WTC11 (cell line): Measurements from ENCODE around the gene ZNF583. TPM values are rescaled to one million over a fixed set of nuclear protein-coding genes. Genes with fewer than 3 reads are reported as not detected.

Experiments
- ATAC-seq: fragments of 200-7000 bp; cut with Tn5 transposase; 2 replicates; pipeline ENCODE4 v1.10.0; 2021; ENCODE audit warnings: mild to moderate bottlenecking, moderate library complexity
- CTCF ChIA-PET: fragments of 300-600 bp; sonication (Branson Sonifier 250); formaldehyde crosslinking; loops from one replicate; lab custom pipeline; 2021; ENCODE audit warnings: antibody characterized with exemption; lab: Charles Lee
- POLR2A ChIA-PET: fragments of 350-600 bp; sonication (Branson Sonifier 250); formaldehyde crosslinking; loops from one replicate; lab custom pipeline; 2021; ENCODE audit warnings: antibody characterized with exemption; lab: Charles Lee
- DNase-seq: peaks from one replicate; pipeline ENCODE4 v3.0.0; 2021; ENCODE audit warnings: low spot score
- H3K27ac Mint-ChIP-seq: 2 replicates; pipeline ENCODE4 v1.8.0; 2021; ENCODE audit warnings: mixed read lengths
- H3K27me3 Mint-ChIP-seq: 2 replicates; pipeline ENCODE4 v1.8.0; 2021; ENCODE audit warnings: low read depth, mild to moderate bottlenecking, moderate library complexity, mixed read lengths
- H3K36me3 Mint-ChIP-seq: 2 replicates; pipeline ENCODE4 v1.8.0; 2021; ENCODE audit warnings: mixed read lengths
- H3K4me1 Mint-ChIP-seq: 2 replicates; pipeline ENCODE4 v1.8.0; 2022; ENCODE audit warnings: mixed read lengths
- H3K4me3 Mint-ChIP-seq: 2 replicates; pipeline ENCODE4 v1.8.0; 2021; ENCODE audit warnings: mild to moderate bottlenecking, moderate library complexity, mixed read lengths
- H3K9me3 Mint-ChIP-seq: 2 replicates; pipeline ENCODE4 v1.8.0; 2021; ENCODE audit warnings: mixed read lengths
- E2F5 ChIP-seq: sonication (generic); formaldehyde crosslinking; IDR thresholded peaks from 2 replicates; pipeline ENCODE4 v1.8.1; 2022; ENCODE audit warnings: mild to moderate bottlenecking, moderate library complexity, missing genetic modification reagents
- FOXJ3 ChIP-seq: sonication (generic); formaldehyde crosslinking; IDR thresholded peaks from 2 replicates; pipeline ENCODE4 v1.9.0; 2021; ENCODE audit warnings: missing genetic modification reagents, mild to moderate bottlenecking, borderline replicate concordance
- FOXP1 ChIP-seq: sonication (generic); formaldehyde crosslinking; IDR thresholded peaks from 2 replicates; pipeline ENCODE4 v1.8.0; 2022; ENCODE audit warnings: missing genetic modification reagents, mild to moderate bottlenecking, moderate library complexity, borderline replicate concordance
- GABPB1 ChIP-seq: sonication (generic); formaldehyde crosslinking; IDR thresholded peaks from 2 replicates; pipeline ENCODE4 v1.8.1; 2023; ENCODE audit warnings: mild to moderate bottlenecking, missing genetic modification reagents
- GRHL2 ChIP-seq: fragments of 250-450 bp; sonication (Bioruptor Pico); IDR thresholded peaks from 2 replicates; pipeline ENCODE4 v1.8.0; 2022; ENCODE audit warnings: mild to moderate bottlenecking, moderate library complexity; ENCODE audit not compliant: insufficient replicate concordance, severe bottlenecking
- GTF2I ChIP-seq: fragments of 250-450 bp; sonication (Bioruptor Pico); conservative IDR thresholded peaks from 2 replicates; pipeline ENCODE4 v1.4.0; 2021; ENCODE audit warnings: mild to moderate bottlenecking
- JUN ChIP-seq: sonication (generic); formaldehyde crosslinking; IDR thresholded peaks from 2 replicates; pipeline ENCODE4 v1.8.0; 2023; ENCODE audit warnings: mild to moderate bottlenecking, missing genetic modification reagents
- NFATC4 ChIP-seq: fragments of 250-450 bp; sonication (Bioruptor Pico); IDR thresholded peaks from 2 replicates; pipeline ENCODE4 v1.9.0; 2021; ENCODE audit warnings: mild to moderate bottlenecking
- NR1H2 ChIP-seq: sonication (generic); formaldehyde crosslinking; IDR thresholded peaks from 2 replicates; pipeline ENCODE4 v1.9.0; 2021; ENCODE audit warnings: mild to moderate bottlenecking, moderate library complexity, missing genetic modification reagents
- NR2C2 ChIP-seq: sonication (generic); formaldehyde crosslinking; IDR thresholded peaks from 2 replicates; pipeline ENCODE4 v1.8.0; 2022; ENCODE audit warnings: mild to moderate bottlenecking, missing genetic modification reagents
- TCF7 ChIP-seq: sonication (generic); formaldehyde crosslinking; IDR thresholded peaks from 2 replicates; pipeline ENCODE4 v1.8.0; 2022; ENCODE audit warnings: mild to moderate bottlenecking, low read depth, missing genetic modification reagents, moderate library complexity
- ZBTB43 ChIP-seq: sonication (generic); formaldehyde crosslinking; IDR thresholded peaks from 2 replicates; pipeline ENCODE4 v1.8.1; 2023; ENCODE audit warnings: mild to moderate bottlenecking, missing genetic modification reagents
- ZNF121 ChIP-seq: sonication (generic); formaldehyde crosslinking; IDR thresholded peaks from 2 replicates; pipeline ENCODE4 v1.8.0; 2023; ENCODE audit warnings: missing genetic modification reagents
- total RNA-seq: library from RNA; stranded (reverse); gene quantifications from 3 replicates; pipeline ENCODE4 v1.2.3, GENCODE V29; 2021
- TF ChIP-seq, protein P1 (sequence below): sonication (generic); formaldehyde crosslinking; IDR thresholded peaks from 2 replicates; pipeline ENCODE4 v1.8.1; 2022; ENCODE audit warnings: mild to moderate bottlenecking, missing genetic modification reagents, moderate library complexity, borderline replicate concordance
- TF ChIP-seq, protein P2 (sequence below): sonication (generic); formaldehyde crosslinking; IDR thresholded peaks from 2 replicates; pipeline ENCODE4 v1.8.0; 2022; ENCODE audit warnings: missing genetic modification reagents
- TF ChIP-seq, protein P3 (sequence below): fragments of 250-450 bp; sonication (Bioruptor Pico); conservative IDR thresholded peaks from 2 replicates; pipeline ENCODE4 v1.9.0; 2021; ENCODE audit warnings: mild to moderate bottlenecking
- TF ChIP-seq, protein P4 (sequence below): fragments of 250-450 bp; sonication (Bioruptor Pico); IDR thresholded peaks from 2 replicates; pipeline ENCODE4 v1.9.0; 2021; ENCODE audit warnings: moderate library complexity, mild to moderate bottlenecking, inconsistent platforms, borderline replicate concordance
- TF ChIP-seq, protein P5 (sequence below): fragments of 250-450 bp; sonication (Bioruptor Pico); IDR thresholded peaks from 2 replicates; pipeline ENCODE4 v1.9.0; 2021; ENCODE audit warnings: mild to moderate bottlenecking, borderline replicate concordance

Gene ZNF583
- total RNA-seq, 1 experiment from 2014 or later = 2.3 TPM

DNA sequence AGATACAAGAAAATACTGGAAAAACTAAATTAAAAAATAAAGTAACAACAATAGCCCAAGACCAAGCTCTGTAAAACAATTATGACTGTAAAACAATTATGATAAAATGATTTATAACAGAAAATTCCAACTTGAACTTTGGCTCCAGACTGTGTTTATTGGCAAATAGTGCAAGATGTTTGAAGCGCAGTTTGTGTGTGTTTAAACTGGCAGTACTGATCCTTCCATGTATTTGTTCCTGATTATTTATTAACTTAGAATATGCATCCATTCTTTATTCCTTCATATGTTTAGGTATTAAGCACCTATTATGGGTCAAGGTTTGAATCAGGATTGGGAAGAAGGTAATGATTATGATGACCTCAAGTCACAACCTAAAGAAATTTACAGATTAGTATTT, 48.6 kb upstream of the ZNF583 start:
- no peak for DNase-seq
- no peak overlapping the region for H3K27ac Mint-ChIP-seq
- H3K4me3 Mint-ChIP-seq = no peak overlapping the region
- ChIA-PET CTCF (interaction anchor here (0.5 kb wide), 1 partner anchor 156 kb away, joined by 4 read pairs; no protein-coding TSS in a partner anchor), POLR2A (no interaction called here)
- peaks cover 27% of the 10 kb centered on the region for H3K9me3 Mint-ChIP-seq
- peaks cover 15% of the 10 kb centered on the region for H3K4me1 Mint-ChIP-seq
- no peaks in the 10 kb centered on the region; the same call in 1 of the 2 replicates for H3K27me3 Mint-ChIP-seq
- peaks cover 25% of the 10 kb centered on the region for H3K36me3 Mint-ChIP-seq
- ATAC-seq = no peak
- TF ChIP-seq TCF7 (CRISPR knock-in tag) (no peak), GABPB1 (CRISPR knock-in tag) (no peak), GRHL2 (CRISPR knock-in tag) (no peak), GTF2I (CRISPR knock-in tag) (no peak), JUN (no peak)
- TF ChIP-seq, protein P1, sequence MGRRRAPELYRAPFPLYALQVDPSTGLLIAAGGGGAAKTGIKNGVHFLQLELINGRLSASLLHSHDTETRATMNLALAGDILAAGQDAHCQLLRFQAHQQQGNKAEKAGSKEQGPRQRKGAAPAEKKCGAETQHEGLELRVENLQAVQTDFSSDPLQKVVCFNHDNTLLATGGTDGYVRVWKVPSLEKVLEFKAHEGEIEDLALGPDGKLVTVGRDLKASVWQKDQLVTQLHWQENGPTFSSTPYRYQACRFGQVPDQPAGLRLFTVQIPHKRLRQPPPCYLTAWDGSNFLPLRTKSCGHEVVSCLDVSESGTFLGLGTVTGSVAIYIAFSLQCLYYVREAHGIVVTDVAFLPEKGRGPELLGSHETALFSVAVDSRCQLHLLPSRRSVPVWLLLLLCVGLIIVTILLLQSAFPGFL (CRISPR knock-in tag) = no peak
- TF ChIP-seq, protein P2, sequence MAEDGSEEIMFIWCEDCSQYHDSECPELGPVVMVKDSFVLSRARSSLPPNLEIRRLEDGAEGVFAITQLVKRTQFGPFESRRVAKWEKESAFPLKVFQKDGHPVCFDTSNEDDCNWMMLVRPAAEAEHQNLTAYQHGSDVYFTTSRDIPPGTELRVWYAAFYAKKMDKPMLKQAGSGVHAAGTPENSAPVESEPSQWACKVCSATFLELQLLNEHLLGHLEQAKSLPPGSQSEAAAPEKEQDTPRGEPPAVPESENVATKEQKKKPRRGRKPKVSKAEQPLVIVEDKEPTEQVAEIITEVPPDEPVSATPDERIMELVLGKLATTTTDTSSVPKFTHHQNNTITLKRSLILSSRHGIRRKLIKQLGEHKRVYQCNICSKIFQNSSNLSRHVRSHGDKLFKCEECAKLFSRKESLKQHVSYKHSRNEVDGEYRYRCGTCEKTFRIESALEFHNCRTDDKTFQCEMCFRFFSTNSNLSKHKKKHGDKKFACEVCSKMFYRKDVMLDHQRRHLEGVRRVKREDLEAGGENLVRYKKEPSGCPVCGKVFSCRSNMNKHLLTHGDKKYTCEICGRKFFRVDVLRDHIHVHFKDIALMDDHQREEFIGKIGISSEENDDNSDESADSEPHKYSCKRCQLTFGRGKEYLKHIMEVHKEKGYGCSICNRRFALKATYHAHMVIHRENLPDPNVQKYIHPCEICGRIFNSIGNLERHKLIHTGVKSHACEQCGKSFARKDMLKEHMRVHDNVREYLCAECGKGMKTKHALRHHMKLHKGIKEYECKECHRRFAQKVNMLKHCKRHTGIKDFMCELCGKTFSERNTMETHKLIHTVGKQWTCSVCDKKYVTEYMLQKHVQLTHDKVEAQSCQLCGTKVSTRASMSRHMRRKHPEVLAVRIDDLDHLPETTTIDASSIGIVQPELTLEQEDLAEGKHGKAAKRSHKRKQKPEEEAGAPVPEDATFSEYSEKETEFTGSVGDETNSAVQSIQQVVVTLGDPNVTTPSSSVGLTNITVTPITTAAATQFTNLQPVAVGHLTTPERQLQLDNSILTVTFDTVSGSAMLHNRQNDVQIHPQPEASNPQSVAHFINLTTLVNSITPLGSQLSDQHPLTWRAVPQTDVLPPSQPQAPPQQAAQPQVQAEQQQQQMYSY (CRISPR knock-in tag) = no peak
- TF ChIP-seq, protein P3, sequence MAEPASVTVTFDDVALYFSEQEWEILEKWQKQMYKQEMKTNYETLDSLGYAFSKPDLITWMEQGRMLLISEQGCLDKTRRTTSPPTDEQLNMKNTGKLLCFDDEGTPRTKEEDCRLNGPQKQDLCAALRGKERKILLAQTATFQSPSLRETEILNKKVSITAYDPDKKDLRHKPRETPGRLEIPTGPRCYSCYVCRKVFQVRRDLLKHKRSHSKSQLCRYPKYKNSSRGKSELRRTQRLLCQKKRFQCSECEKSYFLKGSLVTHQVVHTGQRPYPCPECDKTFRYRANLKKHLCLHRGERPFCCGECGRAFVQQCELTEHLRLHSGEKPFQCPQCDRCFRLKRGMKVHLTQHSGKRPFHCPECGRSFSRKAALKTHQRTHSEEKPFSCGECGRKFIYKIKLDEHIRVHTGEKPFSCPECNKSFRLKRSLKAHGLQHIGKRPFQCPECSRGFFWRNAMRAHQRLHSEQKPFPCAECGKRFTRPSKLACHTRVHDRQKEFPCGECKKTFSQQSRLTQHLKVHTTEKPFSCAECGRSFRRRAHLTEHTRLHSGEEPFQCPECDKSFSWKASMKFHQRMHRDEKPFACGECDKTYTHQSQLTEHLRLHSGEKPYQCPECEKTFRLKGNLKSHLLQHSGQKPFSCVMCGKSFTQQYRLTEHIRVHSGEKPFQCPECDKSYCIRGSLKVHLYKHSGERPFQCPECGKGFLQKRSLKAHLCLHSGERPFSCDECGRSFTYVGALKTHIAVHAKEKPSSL = no peak
- TF ChIP-seq, all 79 proteins: peak for 0

GRCh38 chr19:56356944-56357343, 47.2 kb upstream of the ZNF583 start:
- Mint-ChIP-seq H3K9me3 (peaks cover 38% of the 10 kb centered on the region), H3K36me3 (peaks cover 37% of the 10 kb centered on the region)
- CTCF ChIA-PET = no interaction called here
- ATAC-seq = no peak
- no peak for TF ChIP-seq GABPB1 (CRISPR knock-in tag)
- no peak for TF ChIP-seq NFATC4
- no peak for TF ChIP-seq NR2C2 (CRISPR knock-in tag)
- TF ChIP-seq FOXJ3 (CRISPR knock-in tag) = no peak
- no peak for TF ChIP-seq TCF7 (CRISPR knock-in tag)
- TF ChIP-seq, protein P4, sequence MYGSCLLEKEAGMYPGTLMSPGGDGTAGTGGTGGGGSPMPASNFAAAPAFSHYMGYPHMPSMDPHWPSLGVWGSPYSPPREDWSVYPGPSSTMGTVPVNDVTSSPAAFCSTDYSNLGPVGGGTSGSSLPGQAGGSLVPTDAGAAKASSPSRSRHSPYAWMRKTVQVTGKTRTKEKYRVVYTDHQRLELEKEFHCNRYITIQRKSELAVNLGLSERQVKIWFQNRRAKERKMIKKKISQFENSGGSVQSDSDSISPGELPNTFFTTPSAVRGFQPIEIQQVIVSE (CRISPR knock-in tag) = no peak
- TF ChIP-seq GRHL2 (CRISPR knock-in tag) = no peak
- no peak for TF ChIP-seq ZBTB43 (CRISPR knock-in tag)
- TF ChIP-seq E2F5 (CRISPR knock-in tag) = no peak
- TF ChIP-seq FOXP1 (CRISPR knock-in tag) = no peak
- TF ChIP-seq, protein P5, sequence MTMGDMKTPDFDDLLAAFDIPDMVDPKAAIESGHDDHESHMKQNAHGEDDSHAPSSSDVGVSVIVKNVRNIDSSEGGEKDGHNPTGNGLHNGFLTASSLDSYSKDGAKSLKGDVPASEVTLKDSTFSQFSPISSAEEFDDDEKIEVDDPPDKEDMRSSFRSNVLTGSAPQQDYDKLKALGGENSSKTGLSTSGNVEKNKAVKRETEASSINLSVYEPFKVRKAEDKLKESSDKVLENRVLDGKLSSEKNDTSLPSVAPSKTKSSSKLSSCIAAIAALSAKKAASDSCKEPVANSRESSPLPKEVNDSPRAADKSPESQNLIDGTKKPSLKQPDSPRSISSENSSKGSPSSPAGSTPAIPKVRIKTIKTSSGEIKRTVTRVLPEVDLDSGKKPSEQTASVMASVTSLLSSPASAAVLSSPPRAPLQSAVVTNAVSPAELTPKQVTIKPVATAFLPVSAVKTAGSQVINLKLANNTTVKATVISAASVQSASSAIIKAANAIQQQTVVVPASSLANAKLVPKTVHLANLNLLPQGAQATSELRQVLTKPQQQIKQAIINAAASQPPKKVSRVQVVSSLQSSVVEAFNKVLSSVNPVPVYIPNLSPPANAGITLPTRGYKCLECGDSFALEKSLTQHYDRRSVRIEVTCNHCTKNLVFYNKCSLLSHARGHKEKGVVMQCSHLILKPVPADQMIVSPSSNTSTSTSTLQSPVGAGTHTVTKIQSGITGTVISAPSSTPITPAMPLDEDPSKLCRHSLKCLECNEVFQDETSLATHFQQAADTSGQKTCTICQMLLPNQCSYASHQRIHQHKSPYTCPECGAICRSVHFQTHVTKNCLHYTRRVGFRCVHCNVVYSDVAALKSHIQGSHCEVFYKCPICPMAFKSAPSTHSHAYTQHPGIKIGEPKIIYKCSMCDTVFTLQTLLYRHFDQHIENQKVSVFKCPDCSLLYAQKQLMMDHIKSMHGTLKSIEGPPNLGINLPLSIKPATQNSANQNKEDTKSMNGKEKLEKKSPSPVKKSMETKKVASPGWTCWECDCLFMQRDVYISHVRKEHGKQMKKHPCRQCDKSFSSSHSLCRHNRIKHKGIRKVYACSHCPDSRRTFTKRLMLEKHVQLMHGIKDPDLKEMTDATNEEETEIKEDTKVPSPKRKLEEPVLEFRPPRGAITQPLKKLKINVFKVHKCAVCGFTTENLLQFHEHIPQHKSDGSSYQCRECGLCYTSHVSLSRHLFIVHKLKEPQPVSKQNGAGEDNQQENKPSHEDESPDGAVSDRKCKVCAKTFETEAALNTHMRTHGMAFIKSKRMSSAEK (CRISPR knock-in tag) = no peak
- no peak for TF ChIP-seq NR1H2
- TF ChIP-seq ZNF121 (CRISPR knock-in tag) = no peak
- TF ChIP-seq, all 79 proteins: peak for 0
- Mint-ChIP-seq H3K4me3 (no peak overlapping the region), H3K4me1 (0 out of 2 replicates have a peak, but pooled peaks cover 4% of the 10 kb centered on the region), H3K27ac (no peak overlapping the region), H3K27me3 (no peaks in the 10 kb centered on the region; the same call in 1 of the 2 replicates)
- DNase-seq = no peak
- POLR2A ChIA-PET = no interaction called here
